B cell (primary cell): Measurements from ENCODE around the gene PLA2G10. TPM values are rescaled to one million over a fixed set of nuclear protein-coding genes. Genes with fewer than 3 reads are reported as not detected.

Source experiments
- ATAC-seq: fragments of 200-7000 bp; cut with Tn5 transposase; one replicate; pipeline ENCODE4 v1.10.0; 2021; ENCODE audit warnings: low read depth, mild to moderate bottlenecking, moderate number of reproducible peaks, moderate library complexity
- CTCF ChIA-PET: fragments of 350-600 bp; sonication (Branson Sonifier 250); formaldehyde crosslinking; loops from one replicate; lab custom pipeline; 2021; ENCODE audit warnings: antibody characterized with exemption, inconsistent platforms; lab: Charles Lee
- POLR2A ChIA-PET: fragments of 350-600 bp; sonication (Branson Sonifier 250); formaldehyde crosslinking; loops from one replicate; lab custom pipeline; 2021; ENCODE audit warnings: antibody characterized with exemption; lab: Charles Lee
- DNase-seq: peaks from one replicate; pipeline ENCODE4 v3.0.0; 2013
- H2AFZ ChIP-seq: 2 replicates; pipeline ENCODE4 v1.6.1; 2012; ENCODE audit warnings: mild to moderate bottlenecking, low read depth, low read length; ENCODE audit not compliant: insufficient read depth, poor library complexity, severe bottlenecking
- H3K27ac ChIP-seq, 2 donors: 1 replicate in 1 of 2; 2 replicates in 1 of 2; pipeline ENCODE4 v1.5.1; 2012 to 2013; ENCODE audit warnings: low read length in 2 of 2, mild to moderate bottlenecking in 2 of 2, moderate library complexity in 1 of 2
- H3K27me3 ChIP-seq, 4 experiments: fragments of 200-600 bp in 1 of 4; sonication (generic) in 1 of 4; replicated peaks in 1 of 4; 1 replicate in 2 of 4; 2 replicates in 2 of 4; pipeline versions ENCODE4 v1.6.1 to v1.7.0; 2013 to 2016; ENCODE audit warnings: low read length in 3 of 4, mild to moderate bottlenecking in 2 of 4, mixed read lengths in 1 of 4, moderate library complexity in 1 of 4; ENCODE audit not compliant: insufficient read depth in 4 of 4, control insufficient read depth in 3 of 4; ENCODE audit errors: control extremely low read depth in 1 of 4
- H3K36me3 ChIP-seq, 2 experiments: replicated peaks in 1 of 2; 1 replicate in 1 of 2; 2 replicates in 1 of 2; pipeline versions ENCODE4 v1.6.1 to v1.7.1; 2013; ENCODE audit warnings: low read length in 1 of 2; ENCODE audit not compliant: insufficient read depth in 2 of 2, control insufficient read depth in 1 of 2; ENCODE audit errors: control extremely low read depth in 1 of 2, extremely low read depth in 1 of 2
- H3K4me1 ChIP-seq, 2 donors: fragments of 200-600 bp in 1 of 2; sonication (generic) in 1 of 2; 1 replicate in 1 of 2; 2 replicates in 1 of 2; pipeline versions ENCODE4 v1.5.1 to v1.6.1; 2013 to 2017; ENCODE audit warnings: low read length in 2 of 2; ENCODE audit not compliant: control insufficient read depth in 2 of 2, insufficient read depth in 2 of 2
- H3K4me2 ChIP-seq: replicated peaks from 2 replicates; pipeline ENCODE3; 2012; ENCODE audit warnings: mild to moderate bottlenecking, low read depth, low read length; ENCODE audit not compliant: poor library complexity, severe bottlenecking
- H3K4me3 ChIP-seq, 5 experiments: fragments of 200-600 bp in 1 of 5; sonication (generic) in 1 of 5; 1 replicate in 3 of 5; 2 replicates in 2 of 5; pipeline versions ENCODE4 v1.5.1 to v1.7.0; 2011 to 2016; ENCODE audit warnings: low read length in 4 of 5, mild to moderate bottlenecking in 4 of 5, low read depth in 2 of 5, control low read depth in 1 of 5, moderate library complexity in 1 of 5; ENCODE audit not compliant: insufficient read depth in 1 of 5; ENCODE audit errors: control extremely low read depth in 1 of 5, extremely low read depth in 1 of 5
- H3K79me2 ChIP-seq: fragments of 200-600 bp; sonication (generic); one replicate; pipeline ENCODE4 v1.6.0; 2016; ENCODE audit warnings: low read length; ENCODE audit not compliant: control insufficient read depth, insufficient read depth
- H3K9ac ChIP-seq: fragments of 200-600 bp; sonication (generic); 2 replicates; pipeline ENCODE4 v1.6.1; 2017; ENCODE audit warnings: mild to moderate bottlenecking, low read length, moderate library complexity
- H3K9me3 ChIP-seq, 3 donors: one replicate each; pipeline versions ENCODE4 v1.6.1 to v1.7.1; 2013; ENCODE audit warnings: low read length in 2 of 3; ENCODE audit not compliant: control insufficient read depth in 2 of 3, insufficient read depth in 1 of 3; ENCODE audit errors: control extremely low read depth in 1 of 3
- H4K20me1 ChIP-seq: 2 replicates; pipeline ENCODE4 v1.6.0; 2012; ENCODE audit warnings: mild to moderate bottlenecking, low read length; ENCODE audit not compliant: insufficient read depth, control insufficient read depth, poor library complexity, severe bottlenecking
- H3K27ac Mint-ChIP-seq: one replicate; pipeline ENCODE4 v1.8.0; 2021; ENCODE audit warnings: mixed read lengths
- H3K27me3 Mint-ChIP-seq: one replicate; pipeline ENCODE4 v1.8.0; 2021; ENCODE audit warnings: mixed read lengths
- H3K4me1 Mint-ChIP-seq: one replicate; pipeline ENCODE4 v1.8.0; 2021; ENCODE audit warnings: mixed read lengths
- H3K4me3 Mint-ChIP-seq: one replicate; pipeline ENCODE4 v1.8.0; 2021; ENCODE audit warnings: mixed read lengths
- H3K9me3 Mint-ChIP-seq: one replicate; pipeline ENCODE4 v1.8.0; 2022; ENCODE audit warnings: mixed read lengths; ENCODE audit not compliant: insufficient read depth
- CTCF ChIP-seq: fragments of 200-600 bp; IDR thresholded peaks from one replicate; pipeline ENCODE4 v1.8.0; 2022; ENCODE audit warnings: antibody characterized with exemption, mild to moderate bottlenecking
- EZH2 ChIP-seq: IDR thresholded peaks from 2 replicates; pipeline ENCODE4 v1.6.1; 2012; ENCODE audit warnings: borderline replicate concordance, low read depth, mild to moderate bottlenecking, moderate library complexity, low read length; ENCODE audit not compliant: insufficient read depth, poor library complexity, severe bottlenecking
- WGBS: methylation state at CpG from one replicate; pipeline ENCODE4 v1.1.5; 2013; ENCODE audit warnings: missing lambda C conversion rate; ENCODE audit not compliant: insufficient coverage; 5-methylcytosine and 5-hydroxymethylcytosine counted together
- intact Hi-C: fragments of 100-400 bp; cut with micrococcal nuclease; formaldehyde crosslinking; loops from one replicate; pipeline ENCODE4 v1.10.0; 2022
- polyA plus RNA-seq: library from polyadenylated mRNA; depleted of rRNA; stranded (reverse); fragments of >200 nt; gene quantifications from 2 replicates; pipeline ENCODE4 v1.2.3, GENCODE V29; 2012
- total RNA-seq, 2 donors: library from RNA; stranded (reverse); fragments of 120-200 nt in 1 of 2; gene quantifications; 1 replicate in 1 of 2; 2 replicates in 1 of 2; pipeline versions ENCODE4 v1.2.3 to v1.2.4, GENCODE V29; 2013 to 2022

The PLA2G10 gene
- total and polyA plus RNA-seq, 2 donors (not counting 1 experiment from before 2014, with no cell fraction given), result not detected

- no peak for ATAC-seq
- H3K27ac ChIP-seq, result no peak overlapping the region
- no peak overlapping the region for H3K4me2 ChIP-seq
- no CpG with 5 or more reads among the region's 3 CpGs for WGBS
- H3K9ac ChIP-seq, result no peak overlapping the region
- no peaks in the 10 kb centered on the region for H4K20me1 ChIP-seq
- H3K79me2 ChIP-seq, result no peaks in the 10 kb centered on the region
- no peaks in the 10 kb centered on the region for H3K36me3 ChIP-seq
- Mint-ChIP-seq H3K9me3 (no peaks in the 10 kb centered on the region), H3K4me1 (peaks cover 16% of the 10 kb centered on the region), H3K4me3 (no peak overlapping the region), H3K27ac (no peak overlapping the region), H3K27me3 (peaks cover 6% of the 10 kb centered on the region)
- TF ChIP-seq CTCF (no peak), EZH2 (no peak)
- ChIA-PET CTCF (no interaction called here), POLR2A (no interaction called here)
- no peak overlapping the region for H2AFZ ChIP-seq
- no peak overlapping the region for H3K4me3 ChIP-seq
- intact Hi-C loops, result no loop called here
- DNase-seq, result no peak
- H3K9me3 ChIP-seq, result peaks cover 0 to 4% (median 0%) of the 10 kb centered on the region in 3 donors
- H3K27me3 ChIP-seq, result no peaks in the 10 kb centered on the region
- H3K4me1 ChIP-seq, result peaks cover 12 to 15% of the 10 kb centered on the region in 2 donors
Measured at GRCh38 chr16:14676633-14677032, 17.5 kb downstream of the PLA2G10 start.

- WGBS, result 48% methylated on average over 5 of the region's 7 CpGs
- intact Hi-C loops, result no loop called here
- H2AFZ ChIP-seq, result peak overlapping the region; percentile 20
- Mint-ChIP-seq H3K27me3 (no peaks in the 10 kb centered on the region), H3K27ac (peak overlapping the region; percentile 59), H3K4me3 (peak overlapping the region; percentile 61), H3K9me3 (no peaks in the 10 kb centered on the region), H3K4me1 (peaks cover 18% of the 10 kb centered on the region)
- peak overlapping the region in 1 of 5 experiments; percentile 13 for H3K4me3 ChIP-seq
- peaks cover 0 to 4% (median 0%) of the 10 kb centered on the region in 3 donors for H3K9me3 ChIP-seq
- peaks cover 2 to 11% of the 10 kb centered on the region in 2 experiments for H3K36me3 ChIP-seq
- H3K79me2 ChIP-seq, result no peaks in the 10 kb centered on the region
- H3K4me2 ChIP-seq, result peak overlapping the region; percentile 56
- H3K4me1 ChIP-seq, result peaks cover 12 to 15% of the 10 kb centered on the region in 2 donors
- TF ChIP-seq CTCF, result no peak
- no peak for TF ChIP-seq EZH2
- ATAC-seq (peak; percentile 74), DNase-seq (peak; percentile 62)
- ChIA-PET CTCF (no interaction called here), POLR2A (no interaction called here)
- H3K27me3 ChIP-seq, result no peaks in the 10 kb centered on the region
- H3K9ac ChIP-seq, result peak overlapping the region; percentile 33
- H3K27ac ChIP-seq, result peak overlapping the region; percentile 63 to 65
- no peaks in the 10 kb centered on the region for H4K20me1 ChIP-seq
Measured at GRCh38 chr16:14672403-14672971, 21.6 kb downstream of the PLA2G10 start.
